GM21619 (cell line): Measurements from ENCODE around the gene UNC13C.
"Not testable (repeated sequence)": the region's sequence is repeated elsewhere in the genome, so short reads cannot be mapped to it uniquely, and the experiment has no call there.

Experiments
- ATAC-seq: cut with Tn5 transposase; IDR thresholded peaks from one replicate; pipeline ENCODE4 v1.9.1; 2021; ENCODE audit not compliant: unreplicated experiment

UNC13C gene

DNA sequence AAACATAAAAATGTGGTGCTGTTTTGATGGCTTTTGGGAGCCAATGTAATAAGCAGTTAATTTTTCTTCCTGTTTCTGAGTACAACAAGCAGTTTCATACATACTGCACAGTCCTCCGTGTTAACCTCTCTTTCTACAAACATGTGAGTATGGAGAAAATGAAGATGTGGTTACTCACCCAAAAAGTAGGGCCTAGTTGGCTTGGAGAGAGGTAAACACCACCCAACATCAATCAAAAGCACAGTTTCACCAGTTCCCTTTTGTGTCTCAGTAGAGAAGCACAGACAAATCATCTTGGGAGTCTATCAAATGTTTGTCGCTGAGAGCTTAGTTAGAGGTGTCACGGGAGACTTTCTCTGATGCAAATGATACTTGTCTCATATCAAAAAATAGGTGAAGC lies 320.2 kb downstream of the UNC13C start:
- no peak for ATAC-seq

DNA sequence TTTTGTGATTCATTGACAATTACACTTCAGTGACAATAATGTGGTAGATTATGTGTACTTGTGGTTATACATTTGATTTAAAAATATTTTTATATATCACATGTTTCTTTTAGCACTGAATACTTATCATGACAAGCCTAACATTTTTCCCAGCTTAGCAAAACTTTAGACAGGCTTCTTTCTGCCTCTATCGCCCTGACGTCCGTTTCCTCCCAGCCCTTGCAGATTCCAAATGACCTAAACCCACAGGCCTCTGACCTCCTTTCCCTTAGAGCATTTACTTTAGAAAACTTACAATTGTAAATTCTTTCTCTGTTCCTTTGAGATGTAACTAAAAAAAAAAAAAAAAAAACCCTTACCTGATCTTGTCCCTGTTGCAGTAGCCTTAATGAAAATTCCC lies 326.1 kb downstream of the UNC13C start:
- no peak for ATAC-seq

GRCh38 chr15:54305138-54305537 lies 326.9 kb downstream of the UNC13C start:
- no peak for ATAC-seq

DNA sequence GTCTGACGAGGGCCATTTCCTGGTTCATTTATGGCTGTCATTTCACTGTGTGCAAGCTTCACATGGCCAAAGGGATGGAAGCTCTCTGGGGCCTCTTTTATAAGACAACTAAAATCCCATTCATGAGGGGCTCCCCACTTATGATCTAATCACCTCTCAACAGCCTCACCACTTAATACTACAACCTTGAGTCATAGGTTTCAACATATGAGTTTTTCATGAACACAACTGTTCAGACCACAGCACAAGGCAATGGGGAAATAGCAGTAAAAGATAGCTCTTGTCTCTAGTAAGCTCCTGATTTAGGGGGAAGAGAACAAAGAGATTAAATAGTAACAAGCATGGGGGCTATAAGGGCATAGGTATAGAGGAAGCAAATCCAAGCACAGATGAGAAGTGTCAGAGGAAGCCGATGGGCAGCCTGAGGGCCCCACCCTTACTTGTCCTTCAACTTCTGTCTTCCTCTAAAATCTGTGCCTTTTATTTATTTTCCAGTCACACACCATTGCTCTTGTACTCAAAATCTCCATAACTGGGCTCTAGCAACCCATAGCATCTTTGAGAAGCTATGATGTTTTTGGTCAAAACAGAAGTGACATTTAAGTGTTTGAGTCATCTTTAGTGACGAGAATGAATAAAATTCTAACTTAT lies 329.1 kb downstream of the UNC13C start:
- no peak for ATAC-seq

GRCh38 chr15:54307926-54308325 lies 329.7 kb downstream of the UNC13C start:
- no peak for ATAC-seq

DNA sequence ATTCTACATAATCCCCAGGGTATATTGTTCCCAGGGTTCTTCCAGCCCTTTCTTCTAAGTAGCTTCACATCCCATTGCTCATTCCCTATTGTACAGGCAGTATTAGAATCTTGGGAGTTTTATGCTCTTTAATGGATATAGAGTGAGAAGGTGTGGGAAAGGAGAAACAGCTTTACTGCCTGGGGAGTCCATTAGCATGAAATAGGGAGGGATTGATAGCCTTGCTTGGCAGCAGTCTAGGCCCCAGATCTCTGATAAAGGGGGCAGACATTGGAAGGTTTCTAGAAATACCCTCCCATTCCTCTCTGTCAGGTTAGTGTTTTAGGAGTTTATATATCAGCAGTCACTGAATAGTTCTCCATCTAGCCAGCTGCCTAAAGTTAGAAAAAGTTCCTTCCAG lies 334.3 kb downstream of the UNC13C start:
- ATAC-seq = no peak

- no peak for ATAC-seq
Observed at GRCh38 chr15:54321426-54321825, 343.2 kb downstream of the UNC13C start.

DNA sequence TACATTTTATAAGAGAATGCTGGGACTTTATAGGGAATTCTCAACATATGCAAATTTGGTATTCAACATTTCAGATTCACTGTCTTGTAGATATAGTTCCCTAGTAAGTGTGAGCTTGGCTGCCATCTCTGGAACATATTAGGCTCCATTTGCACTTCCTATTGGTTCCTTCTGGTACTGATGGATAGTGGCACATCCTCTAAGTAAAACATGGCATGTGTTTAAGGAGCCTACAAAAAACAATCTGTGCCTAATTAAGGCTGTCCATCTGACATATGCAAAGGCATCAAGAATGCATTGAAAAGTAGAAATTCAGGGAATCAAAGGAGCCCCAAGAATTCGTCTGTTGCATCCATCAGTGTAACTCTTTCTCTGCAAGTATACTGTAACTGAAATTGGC lies 344.1 kb downstream of the UNC13C start:
- ATAC-seq = no peak

GRCh38 chr15:54345301-54345700 lies 367.1 kb downstream of the UNC13C start:
- ATAC-seq = no peak

DNA sequence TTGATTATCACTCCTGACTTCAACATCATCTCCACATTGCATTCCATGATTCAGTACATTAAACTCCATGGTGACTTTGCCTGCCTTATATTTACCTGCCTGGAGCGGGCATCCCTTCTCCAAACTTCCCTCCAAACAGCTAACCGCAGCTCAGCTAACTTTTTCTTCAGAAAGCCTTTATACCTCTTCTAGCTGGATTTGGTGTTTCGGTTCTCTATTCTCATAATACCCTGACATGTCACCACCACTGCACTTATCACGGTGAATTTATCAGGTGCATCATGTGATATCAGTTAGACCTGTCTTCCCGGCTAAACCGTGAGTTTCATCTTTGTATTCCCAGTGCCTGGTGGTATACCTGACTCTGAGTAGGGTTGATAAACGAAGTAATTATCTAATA lies 367.6 kb downstream of the UNC13C start:
- no peak for ATAC-seq

GRCh38 chr15:54347082-54347827 lies 369.0 kb downstream of the UNC13C start:
- ATAC-seq = no peak

- ATAC-seq = no peak
Observed at GRCh38 chr15:54353726-54354125, 375.5 kb downstream of the UNC13C start.

- no peak for ATAC-seq
Observed at GRCh38 chr15:54354341-54354740, 376.1 kb downstream of the UNC13C start.

- ATAC-seq = no peak
Observed at GRCh38 chr15:54364961-54365360, 386.7 kb downstream of the UNC13C start.

- ATAC-seq = no peak
Observed at GRCh38 chr15:54373332-54373731, 395.1 kb downstream of the UNC13C start.

DNA sequence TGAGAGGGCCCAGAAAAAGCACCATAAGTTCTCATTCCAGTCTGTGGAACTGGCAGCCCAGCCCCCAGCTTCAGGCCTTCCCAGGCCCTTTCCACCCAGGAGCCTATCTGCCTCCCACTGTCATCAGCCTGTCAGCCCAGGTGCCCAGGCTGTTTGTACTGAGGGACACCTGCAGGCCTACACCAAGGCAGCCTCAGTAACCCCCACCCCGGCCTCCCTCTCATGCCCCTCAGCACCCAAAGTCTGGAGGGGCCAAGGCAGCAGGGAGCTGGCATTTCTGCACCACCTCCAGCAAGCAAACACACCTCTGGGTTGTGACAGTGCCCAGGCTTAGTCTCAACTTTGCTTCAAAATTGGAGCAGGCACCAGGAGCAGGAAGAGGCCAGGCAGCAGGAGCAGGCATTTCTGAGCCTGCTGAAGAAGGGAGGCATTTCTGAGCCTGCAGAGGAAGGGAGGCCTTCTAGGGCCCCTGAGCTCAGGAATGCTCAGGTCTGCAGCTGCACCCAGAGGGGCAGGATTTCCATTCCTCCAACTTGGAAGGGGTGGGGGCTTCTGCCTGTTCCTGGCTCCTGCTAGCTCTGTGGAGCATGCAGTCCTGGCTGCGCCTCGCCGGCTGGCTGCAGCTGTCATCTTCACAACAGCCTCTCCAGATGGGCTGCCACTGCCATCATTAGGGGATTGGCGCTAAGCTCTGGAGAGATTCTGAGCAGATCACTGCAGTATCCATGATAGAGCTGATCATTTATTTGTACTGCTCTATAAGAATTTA lies 396.1 kb downstream of the UNC13C start:
- no peak for ATAC-seq

GRCh38 chr15:54387799-54388198 lies 409.6 kb downstream of the UNC13C start:
- no peak for ATAC-seq

DNA sequence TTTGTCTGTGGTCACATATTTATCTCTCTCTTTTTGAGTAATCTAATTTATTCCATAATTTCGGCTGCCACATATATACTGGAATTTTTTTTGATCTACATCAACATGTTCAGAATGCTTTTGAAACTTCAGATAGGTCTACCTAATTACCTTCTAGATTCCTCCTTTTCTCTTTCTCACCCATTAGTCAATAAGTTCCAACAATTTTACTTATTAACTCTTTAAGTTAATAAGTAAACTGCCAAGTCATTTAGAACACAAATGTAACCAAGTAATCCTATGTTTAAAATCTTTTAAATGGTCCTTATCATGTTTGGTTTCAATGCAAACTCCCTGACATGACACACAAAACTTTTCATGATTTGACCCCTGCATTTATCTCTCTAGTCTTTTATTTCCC lies 410.5 kb downstream of the UNC13C start:
- no peak for ATAC-seq

DNA sequence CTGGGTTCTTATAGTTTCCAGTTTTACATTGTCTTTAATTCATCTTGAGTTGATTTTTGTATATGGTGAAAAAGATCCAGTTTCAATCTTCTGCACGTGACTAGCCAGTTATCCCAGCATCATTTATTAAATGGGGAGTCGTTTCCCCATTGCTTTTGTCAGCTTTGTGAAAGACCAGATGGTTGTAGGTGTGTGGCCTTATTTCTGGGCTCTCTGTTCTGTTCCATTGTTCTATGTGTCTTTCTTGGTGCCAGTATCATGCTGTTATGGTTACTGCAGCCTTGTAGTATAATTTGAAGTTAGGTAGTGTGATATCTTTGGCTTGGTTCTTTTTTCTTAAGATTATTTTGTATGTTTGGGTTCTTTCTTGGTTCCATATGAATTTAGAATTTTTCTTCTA lies 432.2 kb downstream of the UNC13C start:
- ATAC-seq = no peak

DNA sequence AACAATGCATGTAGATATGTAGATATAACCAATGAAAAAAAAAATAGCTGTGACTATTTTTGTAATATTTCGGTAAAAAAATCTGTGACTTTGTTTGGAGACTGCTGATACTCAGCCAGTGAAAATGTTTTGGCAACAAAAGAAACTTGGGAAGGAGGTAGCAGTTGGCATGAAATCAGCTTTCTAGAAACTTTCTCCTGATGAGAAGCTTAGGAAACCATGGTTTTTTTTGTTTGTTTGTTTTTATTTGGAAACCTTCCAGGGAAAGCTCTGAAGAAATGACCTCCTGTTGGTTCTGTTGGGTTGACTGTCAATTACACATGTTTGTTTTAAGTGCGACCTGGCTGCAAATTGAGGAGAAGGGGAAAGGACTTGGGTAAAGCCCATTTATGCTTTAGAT lies 445.9 kb downstream of the UNC13C start:
- no peak for ATAC-seq

- no peak for ATAC-seq
Observed at GRCh38 chr15:54428596-54428995, 450.4 kb downstream of the UNC13C start.

DNA sequence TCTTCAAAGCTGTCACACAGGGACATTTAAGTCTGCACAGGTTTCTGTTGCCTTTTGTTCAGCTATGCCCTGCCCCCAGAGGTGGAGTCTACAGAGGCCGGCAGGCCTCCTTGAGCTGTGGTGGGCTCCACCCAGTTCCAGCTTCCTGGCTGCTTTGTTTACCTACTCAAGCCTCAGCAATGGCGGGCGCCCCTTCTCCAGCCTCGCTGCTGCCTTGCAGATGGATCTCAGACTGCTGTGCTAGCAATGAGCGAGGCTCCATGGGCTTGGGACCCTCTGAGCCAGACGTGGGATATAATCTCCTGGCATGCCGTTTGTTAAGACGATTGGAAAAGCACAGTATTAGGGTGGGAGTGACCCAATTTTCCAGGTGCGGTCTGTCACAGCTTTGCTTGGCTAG lies 472.0 kb downstream of the UNC13C start:
- ATAC-seq = not testable (repeated sequence)
